GM12878 (cell line): ENCODE measurements around the gene MIEF1. TPM values are rescaled to one million over a fixed set of nuclear protein-coding genes. Genes with fewer than 3 reads are reported as not detected.

Experiments
- BHLHE40 ChIP-seq, 2 experiments: fragments of 450-650 bp in 1 of 2; IDR thresholded peaks; 2 replicates each; pipeline ENCODE4 v1.6.1; 2011 to 2017; ENCODE audit warnings: low read depth in 2 of 2, borderline replicate concordance in 1 of 2, improper control_type of control experiment in 1 of 2, low read length in 1 of 2, mild to moderate bottlenecking in 1 of 2
- BMI1 ChIP-seq: fragments of 450-650 bp; IDR thresholded peaks from 2 replicates; pipeline ENCODE4 v1.6.1; 2016; ENCODE audit warnings: mild to moderate bottlenecking, moderate library complexity, borderline replicate concordance
- DPF2 ChIP-seq: fragments of 450-650 bp; IDR thresholded peaks from 2 replicates; pipeline ENCODE4 v1.6.1; 2017; ENCODE audit warnings: mild to moderate bottlenecking
- ELK1 ChIP-seq: IDR thresholded peaks from 2 replicates; pipeline ENCODE4 v1.6.1; 2012; ENCODE audit warnings: low read depth, low read length, improper control_type of control experiment
- EP300 ChIP-seq, 2 experiments: fragments of 150-350 bp in 1 of 2; IDR thresholded peaks; 2 replicates each; pipeline ENCODE4 v1.6.1; 2011 to 2012; ENCODE audit warnings: low read depth in 2 of 2, low read length in 2 of 2, borderline replicate concordance in 1 of 2, improper control_type of control experiment in 1 of 2, inconsistent platforms in 1 of 2; ENCODE audit not compliant: control insufficient read depth in 1 of 2
- ESRRA ChIP-seq: IDR thresholded peaks from 2 replicates; pipeline ENCODE4 v1.6.1; 2012; ENCODE audit warnings: mild to moderate bottlenecking, low read length, improper control_type of control experiment
- NFYB ChIP-seq: IDR thresholded peaks from 2 replicates; pipeline ENCODE4 v1.6.1; 2011; ENCODE audit warnings: low read depth, mild to moderate bottlenecking, low read length, improper control_type of control experiment, moderate library complexity; ENCODE audit not compliant: insufficient read depth
- REST ChIP-seq: IDR thresholded peaks from 2 replicates; pipeline ENCODE4 v1.6.1; 2012; ENCODE audit warnings: mild to moderate bottlenecking, low read depth, low read length
- ZBTB4 ChIP-seq: fragments of 450-650 bp; formaldehyde crosslinking; IDR thresholded peaks from 2 replicates; pipeline ENCODE4 v1.4.0; 2022; ENCODE audit warnings: mild to moderate bottlenecking, moderate library complexity
- ZNF384 ChIP-seq: IDR thresholded peaks from 2 replicates; pipeline ENCODE4 v1.6.1; 2012; ENCODE audit warnings: low read depth, mild to moderate bottlenecking, low read length, improper control_type of control experiment, borderline replicate concordance
- polyA plus RNA-seq, 11 experiments: library from polyadenylated mRNA; depleted of rRNA in 4 of 11; unstranded in 6 of 11; stranded (reverse) in 5 of 11; fragments of >200 nt; fragmentation: Nextera tagmentation in 4 of 11; fragmentation: Illumina TruSeq in 1 of 11; extraction: Ambion mirVana in 4 of 11; extraction: Trizol in 1 of 11; gene quantifications; 1 replicate in 1 of 11; 2 replicates in 10 of 11; pipeline versions ENCODE4 v1.2.1 to v1.2.3, GENCODE V29; 2011 to 2016; ENCODE audit warnings: inconsistent platforms in 2 of 11, missing spikeins in 2 of 11, low read depth in 1 of 11
- total RNA-seq, 4 experiments: library from RNA; depleted of rRNA in 3 of 4; stranded (reverse); fragments of >200 nt in 3 of 4; fragmentation: Illumina TruSeq in 1 of 4; extraction: Trizol in 1 of 4; gene quantifications; 2 replicates each; pipeline versions ENCODE4 v1.2.1 to v1.2.3, GENCODE V29; 2013 to 2021
- TF ChIP-seq, protein P1 (sequence below): fragments of 450-650 bp; IDR thresholded peaks from 2 replicates; pipeline ENCODE4 v1.6.1; 2016; ENCODE audit warnings: mild to moderate bottlenecking, moderate library complexity, borderline replicate concordance
- TF ChIP-seq, protein P2 (sequence below): fragments of 150-350 bp; IDR thresholded peaks from 2 replicates; pipeline ENCODE4 v1.6.1; 2014; ENCODE audit warnings: mild to moderate bottlenecking, low read depth, low read length

Gene MIEF1
- total and polyA plus RNA-seq, 10 of the 15 experiments (the other 5 are each of a cell fraction or from before 2014, with no cell fraction given), result 12.4 to 52.3 (median 29.3) TPM

DNA sequence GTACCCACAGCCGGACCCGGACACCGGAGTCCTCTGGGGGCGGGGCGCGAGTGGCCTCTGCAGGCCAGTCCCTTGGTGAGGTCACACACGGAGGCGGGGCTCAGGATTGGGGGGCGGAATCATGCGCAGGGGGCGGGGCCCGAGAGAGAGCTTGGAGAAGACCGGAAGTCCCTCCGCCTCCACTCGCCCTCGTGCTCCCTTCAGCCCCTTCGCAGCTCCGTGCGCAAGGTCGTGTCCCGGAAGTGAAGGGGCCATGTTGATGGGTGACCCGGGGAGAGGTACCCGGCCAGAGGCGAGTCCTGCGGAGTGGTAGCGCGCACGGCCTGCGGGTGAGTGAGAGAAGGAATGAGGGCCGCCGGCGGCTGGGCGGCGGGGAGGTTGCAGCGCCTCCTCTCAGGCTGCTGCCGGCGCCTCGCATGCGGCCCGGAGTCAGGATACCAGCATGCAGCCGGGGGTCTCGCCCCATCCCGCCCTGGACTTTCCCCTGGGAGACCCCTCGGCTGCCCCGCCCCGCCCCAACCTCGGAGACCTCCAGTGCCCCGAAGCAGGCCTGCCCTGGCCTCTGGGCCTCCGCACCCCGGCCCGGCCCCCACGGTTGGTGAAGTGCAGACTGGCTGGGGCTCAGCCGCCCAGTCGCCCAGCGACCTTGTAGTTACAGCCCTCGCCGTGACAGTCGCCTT is at the start of gene MIEF1 (continued):
- TF ChIP-seq REST (no peak), BMI1 (no peak), BHLHE40 (IDR thresholded peaks at IDR 0.05; ENCODE audit: borderline replicate concordance in 1 of 2, low read depth in 2 of 2, low read length in 1 of 2) (peak; percentile 37 to 80; a peak in 3 of 4 replicates), ZBTB4 (CRISPR knock-in tag) (no peak), ZNF384 (no peak), ESRRA (peak; percentile 94), ELK1 (peak; percentile 75), EP300 (IDR thresholded peaks at IDR 0.05; ENCODE audit: borderline replicate concordance in 1 of 2, control insufficient read depth in 1 of 2, low read depth in 2 of 2, low read length in 2 of 2) (no peak), DPF2 (0 out of 2 replicates have a peak, but pooled peaks have one; percentile 15), NFYB (no peak)
- TF ChIP-seq, protein P1, sequence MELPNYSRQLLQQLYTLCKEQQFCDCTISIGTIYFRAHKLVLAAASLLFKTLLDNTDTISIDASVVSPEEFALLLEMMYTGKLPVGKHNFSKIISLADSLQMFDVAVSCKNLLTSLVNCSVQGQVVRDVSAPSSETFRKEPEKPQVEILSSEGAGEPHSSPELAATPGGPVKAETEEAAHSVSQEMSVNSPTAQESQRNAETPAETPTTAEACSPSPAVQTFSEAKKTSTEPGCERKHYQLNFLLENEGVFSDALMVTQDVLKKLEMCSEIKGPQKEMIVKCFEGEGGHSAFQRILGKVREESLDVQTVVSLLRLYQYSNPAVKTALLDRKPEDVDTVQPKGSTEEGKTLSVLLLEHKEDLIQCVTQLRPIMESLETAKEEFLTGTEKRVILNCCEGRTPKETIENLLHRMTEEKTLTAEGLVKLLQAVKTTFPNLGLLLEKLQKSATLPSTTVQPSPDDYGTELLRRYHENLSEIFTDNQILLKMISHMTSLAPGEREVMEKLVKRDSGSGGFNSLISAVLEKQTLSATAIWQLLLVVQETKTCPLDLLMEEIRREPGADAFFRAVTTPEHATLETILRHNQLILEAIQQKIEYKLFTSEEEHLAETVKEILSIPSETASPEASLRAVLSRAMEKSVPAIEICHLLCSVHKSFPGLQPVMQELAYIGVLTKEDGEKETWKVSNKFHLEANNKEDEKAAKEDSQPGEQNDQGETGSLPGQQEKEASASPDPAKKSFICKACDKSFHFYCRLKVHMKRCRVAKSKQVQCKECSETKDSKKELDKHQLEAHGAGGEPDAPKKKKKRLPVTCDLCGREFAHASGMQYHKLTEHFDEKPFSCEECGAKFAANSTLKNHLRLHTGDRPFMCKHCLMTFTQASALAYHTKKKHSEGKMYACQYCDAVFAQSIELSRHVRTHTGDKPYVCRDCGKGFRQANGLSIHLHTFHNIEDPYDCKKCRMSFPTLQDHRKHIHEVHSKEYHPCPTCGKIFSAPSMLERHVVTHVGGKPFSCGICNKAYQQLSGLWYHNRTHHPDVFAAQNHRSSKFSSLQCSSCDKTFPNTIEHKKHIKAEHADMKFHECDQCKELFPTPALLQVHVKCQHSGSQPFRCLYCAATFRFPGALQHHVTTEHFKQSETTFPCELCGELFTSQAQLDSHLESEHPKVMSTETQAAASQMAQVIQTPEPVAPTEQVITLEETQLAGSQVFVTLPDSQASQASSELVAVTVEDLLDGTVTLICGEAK, result peak; percentile 92
- TF ChIP-seq, protein P2, sequence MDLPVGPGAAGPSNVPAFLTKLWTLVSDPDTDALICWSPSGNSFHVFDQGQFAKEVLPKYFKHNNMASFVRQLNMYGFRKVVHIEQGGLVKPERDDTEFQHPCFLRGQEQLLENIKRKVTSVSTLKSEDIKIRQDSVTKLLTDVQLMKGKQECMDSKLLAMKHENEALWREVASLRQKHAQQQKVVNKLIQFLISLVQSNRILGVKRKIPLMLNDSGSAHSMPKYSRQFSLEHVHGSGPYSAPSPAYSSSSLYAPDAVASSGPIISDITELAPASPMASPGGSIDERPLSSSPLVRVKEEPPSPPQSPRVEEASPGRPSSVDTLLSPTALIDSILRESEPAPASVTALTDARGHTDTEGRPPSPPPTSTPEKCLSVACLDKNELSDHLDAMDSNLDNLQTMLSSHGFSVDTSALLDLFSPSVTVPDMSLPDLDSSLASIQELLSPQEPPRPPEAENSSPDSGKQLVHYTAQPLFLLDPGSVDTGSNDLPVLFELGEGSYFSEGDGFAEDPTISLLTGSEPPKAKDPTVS, result no peak
